ENCODE measurements around the gene NCF4.

NCF4 gene

DNA sequence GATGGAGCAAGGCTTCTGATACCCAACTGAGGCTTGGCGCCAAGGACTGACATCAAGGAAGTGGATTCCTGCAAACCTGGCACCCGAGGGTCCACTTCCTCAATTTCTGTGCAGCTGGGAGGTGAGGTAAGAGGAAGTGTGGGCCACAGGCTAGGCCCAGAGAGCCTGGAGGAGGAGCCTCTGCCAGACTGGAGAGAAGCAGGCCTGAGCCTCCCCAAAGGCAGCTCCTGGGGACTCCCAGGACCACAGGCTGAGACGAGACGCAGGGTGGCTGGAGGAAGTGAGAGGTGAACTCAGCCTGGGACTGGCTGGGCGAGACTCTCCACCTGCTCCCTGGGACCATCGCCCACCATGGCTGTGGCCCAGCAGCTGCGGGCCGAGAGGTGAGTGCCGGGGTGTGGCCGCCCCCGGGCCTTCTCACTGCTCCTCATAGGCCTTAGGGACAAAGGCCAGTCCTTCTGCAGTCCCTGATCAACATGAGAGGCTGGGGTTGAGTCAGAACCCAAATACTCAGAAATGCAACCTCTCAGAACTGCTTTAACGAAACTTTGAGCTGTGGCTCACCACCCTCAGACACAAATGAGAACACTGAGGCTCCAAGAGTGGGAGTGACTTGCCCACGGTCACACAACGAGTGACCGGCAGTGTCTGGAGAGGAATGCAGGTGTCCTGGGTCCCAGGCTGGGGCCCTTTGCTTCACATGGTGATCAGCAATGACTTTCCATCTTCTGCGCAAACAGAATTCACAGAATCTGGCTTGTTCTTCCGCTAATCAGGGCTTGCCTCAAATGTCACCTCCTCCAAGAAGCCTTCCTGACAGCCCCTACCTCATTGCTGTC lies at the start of gene NCF4:
Gene NCF4, plus strand, starts transcription at position 186 of the 839 bp plus-strand sequence. Its CDS starts 166 bp downstream, at position 352.
- peak; percentile 13 for DNase-seq (ENCODE audit: low read depth)

DNA sequence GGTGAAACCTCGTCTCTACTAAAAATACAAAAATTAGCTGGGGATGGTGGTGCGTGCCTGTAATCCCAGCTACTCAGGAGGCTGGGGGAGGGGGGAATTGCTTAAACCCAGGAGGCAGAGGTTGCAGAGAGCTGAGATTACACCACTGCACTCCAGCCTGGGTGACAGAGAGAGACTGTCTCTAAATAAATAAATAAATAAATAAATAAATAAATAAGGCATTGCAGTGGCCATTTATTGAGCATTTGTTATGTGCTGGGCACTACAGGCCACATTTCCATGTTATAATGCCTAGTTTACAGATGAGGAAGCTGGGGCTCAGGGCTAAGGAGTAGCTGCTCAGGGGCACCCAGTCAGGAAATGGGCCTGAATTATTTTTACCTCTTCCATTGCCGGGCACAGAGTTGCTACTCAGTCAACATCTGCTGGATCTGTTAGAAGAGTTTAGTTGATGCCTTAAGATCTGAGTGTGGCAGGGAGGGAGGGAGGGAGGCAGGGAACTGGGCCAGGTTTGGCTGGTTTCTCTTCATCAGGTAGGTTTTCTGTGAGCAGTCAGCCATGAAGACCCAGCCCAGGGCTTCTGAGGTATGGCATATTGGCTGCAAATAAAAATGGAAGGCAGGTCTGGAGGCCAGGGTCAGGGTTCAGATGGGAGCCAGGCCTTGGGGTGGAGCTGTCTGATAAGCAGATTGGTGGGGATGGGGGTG lies 49.6 kb upstream of the NCF4 start:
- DNase-seq (ENCODE audit: low read depth), result no peak

DNA sequence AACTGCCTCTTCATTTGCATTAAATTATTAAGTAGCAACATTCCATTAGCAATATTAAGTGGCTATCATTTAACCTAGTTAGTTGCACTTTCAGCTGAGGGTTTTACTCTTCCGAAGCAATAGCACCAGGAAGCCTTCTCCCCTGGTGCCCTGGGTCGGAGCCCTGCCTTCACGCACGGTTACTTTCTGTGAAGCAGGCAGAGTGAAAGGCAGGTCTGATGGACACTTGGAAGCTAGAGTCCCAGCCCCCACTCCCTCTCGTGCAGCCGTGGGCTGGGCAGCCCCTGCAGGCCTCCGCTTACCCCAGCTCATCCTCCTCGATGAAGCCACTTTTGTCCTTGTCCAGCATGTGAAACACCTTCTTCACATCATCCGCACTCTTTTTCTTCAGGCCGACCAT lies 46.0 kb upstream of the NCF4 start:
- DNase-seq (ENCODE audit: low read depth), result no peak

DNA sequence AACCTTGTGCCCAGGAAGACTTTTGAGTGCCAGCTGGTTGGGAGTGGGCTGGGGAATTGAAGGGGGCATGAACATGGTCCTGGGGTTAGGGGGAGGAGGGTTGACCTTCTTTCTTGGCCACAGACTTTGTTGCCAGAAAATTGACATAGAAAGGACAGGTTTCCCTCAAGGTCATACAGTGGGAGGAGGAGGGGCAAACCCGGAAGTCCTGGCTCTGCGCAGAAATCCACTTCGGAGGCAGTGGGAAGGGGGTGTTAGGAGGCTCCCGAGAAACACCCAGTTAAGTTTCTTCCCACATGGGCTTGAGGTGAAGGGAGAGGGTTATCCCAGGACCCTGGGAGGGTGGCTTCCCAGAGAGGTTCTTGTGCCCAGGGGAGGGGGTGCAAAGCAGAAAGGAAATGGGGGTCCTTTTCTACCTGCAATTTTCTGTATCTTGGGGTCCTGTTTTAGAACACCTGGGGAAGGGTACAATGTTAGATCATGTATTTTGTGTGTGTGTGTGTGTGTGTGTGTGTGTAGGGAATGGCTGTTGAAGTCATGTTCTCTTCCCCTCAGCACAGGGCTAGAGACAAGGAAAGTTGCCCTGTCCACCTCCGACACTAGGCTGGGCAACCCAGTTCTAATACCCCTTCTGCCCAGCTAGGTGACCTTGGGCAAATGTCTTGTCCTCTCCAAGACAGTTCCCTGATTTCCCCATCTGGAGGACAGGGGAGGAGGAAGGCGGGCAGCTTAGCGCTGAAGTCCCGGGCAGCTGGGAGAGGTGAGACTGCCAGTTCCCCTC lies 45.1 kb upstream of the NCF4 start:
- no peak for DNase-seq (ENCODE audit: low read depth)

DNA sequence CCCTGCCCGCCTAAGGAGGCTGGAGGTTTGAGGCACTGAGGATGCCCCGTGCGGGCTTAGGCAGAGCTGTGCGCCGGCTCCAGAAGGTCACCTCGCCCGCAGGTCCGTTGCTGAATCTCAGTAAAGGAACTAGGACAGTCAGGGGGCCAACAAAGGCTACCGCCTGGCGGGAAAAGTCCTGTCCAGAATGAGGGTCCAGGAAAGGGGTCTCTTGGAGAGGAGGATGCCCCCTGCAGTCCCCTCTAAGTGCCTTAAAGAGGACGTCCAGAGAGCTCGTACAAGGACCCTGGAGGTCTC lies 44.5 kb upstream of the NCF4 start:
- DNase-seq (ENCODE audit: low read depth), result no peak

DNA sequence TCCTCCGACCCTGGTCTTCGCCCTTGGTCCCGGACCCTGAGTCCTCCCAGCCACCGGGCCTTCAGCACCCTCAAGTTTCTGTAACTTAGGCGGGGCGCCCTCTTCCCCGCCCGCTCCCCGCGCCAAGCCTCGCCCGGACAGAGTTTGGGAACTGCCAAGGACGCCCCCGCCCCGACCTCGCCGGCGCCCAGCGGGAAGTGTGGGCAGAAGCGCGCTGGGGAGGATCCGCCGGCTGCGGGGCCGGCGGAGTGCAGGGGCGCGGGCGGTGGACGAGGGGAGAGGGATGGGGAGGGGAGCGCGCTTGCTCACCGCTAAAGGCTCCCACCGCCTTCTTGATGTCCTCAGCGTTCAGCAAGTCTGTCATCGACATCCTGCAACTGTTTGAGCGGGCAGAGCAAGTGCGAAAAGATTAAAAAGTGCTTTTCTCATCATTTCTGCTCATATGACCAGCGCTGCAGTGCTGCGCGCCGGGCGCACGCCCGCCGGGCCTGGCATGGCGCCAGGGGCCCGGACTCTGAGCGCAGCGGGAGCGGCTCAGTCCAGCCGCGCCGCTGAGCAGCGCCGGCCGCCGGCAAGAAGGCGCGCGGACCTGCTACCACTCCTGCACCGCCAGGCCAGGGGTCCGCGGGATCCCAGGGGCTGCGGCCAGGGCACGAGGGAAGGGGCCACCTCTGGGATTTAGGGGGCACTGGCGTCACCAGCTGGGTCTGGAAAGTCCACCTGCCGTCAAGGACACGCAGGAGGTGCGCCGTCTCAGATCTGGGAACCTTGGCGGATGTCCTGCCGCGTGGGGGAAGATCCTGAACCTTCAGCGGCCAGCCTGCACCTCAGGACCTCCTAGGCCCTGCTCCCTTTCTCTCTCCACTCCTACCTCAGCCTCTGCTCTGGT lies 43.9 kb upstream of the NCF4 start, which contains the start of gene PVALB:
Gene PVALB, minus strand, starts transcription at position 400 of the 889 bp plus-strand sequence. Its CDS starts 30 bp downstream, at position 370.
- no peak for DNase-seq (ENCODE audit: low read depth)

DNA sequence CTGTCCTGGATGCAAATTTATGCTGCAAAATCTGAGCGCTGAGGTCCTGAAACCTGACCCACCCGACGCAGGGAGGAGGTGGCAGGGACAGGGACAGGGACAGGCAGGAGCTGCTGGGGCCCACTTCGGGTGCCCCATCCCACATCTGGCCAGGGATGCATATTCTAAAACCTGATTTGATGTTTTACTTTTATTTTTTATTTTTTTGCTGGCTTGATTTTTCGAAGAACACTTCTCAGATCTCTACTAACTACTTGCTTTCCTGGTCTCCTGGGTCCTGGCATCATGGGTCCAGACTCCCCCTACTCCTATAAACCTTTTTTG lies 43.3 kb upstream of the NCF4 start:
- no peak for DNase-seq (ENCODE audit: low read depth)

DNA sequence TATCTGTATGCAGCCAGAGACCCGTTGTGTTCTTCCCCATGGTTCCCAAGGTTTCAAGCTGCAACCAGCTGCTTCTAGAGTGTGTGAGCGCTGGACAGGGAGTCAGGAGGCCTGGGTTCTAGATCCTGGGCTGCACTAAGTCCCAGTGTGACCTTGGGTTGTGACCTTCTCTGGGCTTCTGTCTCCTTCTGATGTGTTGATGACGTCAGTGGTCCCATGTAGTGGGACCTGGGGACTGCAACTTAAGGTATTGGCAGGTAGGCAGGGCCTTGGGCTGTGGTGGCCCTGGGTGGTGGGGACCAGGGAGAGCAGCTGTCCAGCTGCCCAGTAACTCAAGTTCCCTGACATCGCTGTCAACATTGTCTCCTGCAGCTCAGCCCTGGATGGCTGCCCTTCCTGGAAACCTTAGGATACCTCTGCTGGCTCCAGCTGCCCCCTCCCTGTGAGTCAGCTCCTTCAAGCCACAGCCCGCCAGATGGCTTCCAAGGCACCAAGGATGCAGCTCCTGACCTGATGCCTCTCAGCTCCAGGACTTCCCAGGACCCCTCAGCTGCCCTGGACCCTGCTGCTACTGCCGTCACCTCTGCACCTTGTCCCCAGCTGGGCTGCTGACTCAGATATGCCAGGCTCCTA lies 42.7 kb upstream of the NCF4 start:
- DNase-seq (ENCODE audit: low read depth), result no peak

DNA sequence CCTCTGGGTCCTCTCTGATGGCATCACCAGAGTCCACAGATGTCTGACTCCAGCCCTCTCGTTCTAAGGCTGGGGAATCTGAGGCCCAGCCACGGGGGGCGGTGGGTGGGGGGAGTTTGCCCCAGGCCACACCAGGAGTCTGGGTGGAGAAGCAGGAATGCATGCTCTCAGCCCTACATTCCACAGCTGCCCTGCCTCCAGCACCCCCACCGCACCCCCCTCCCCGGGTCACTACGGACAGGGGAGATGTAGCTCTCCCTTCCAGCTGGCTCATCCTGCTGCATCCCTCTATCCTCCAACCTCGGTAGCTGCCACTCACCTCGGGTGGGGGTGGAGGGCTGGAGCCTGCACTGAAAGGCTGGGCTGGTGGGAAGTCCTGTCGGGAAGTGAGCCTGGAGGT lies 41.7 kb upstream of the NCF4 start:
- no peak for DNase-seq (ENCODE audit: low read depth)

DNA sequence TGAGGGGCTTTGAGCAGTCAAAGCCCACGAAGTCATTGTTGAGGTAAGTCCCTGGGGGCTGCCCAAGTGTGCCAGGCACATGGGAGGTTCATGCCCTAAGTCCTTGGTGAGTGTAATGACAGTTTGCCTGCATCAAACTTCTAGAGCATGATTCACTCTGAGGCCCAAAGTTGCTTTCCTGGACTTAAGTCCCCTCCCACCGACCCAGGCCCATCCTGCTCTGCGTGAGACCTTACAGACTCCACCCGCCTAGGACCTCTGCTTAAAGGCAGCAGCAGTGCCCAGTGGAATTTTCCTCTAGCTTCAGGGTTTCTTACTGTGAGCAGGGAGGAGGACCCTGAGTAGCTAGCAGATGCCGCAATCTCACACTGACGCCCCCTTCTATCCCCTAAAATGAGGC lies 38.2 kb upstream of the NCF4 start:
- no peak for DNase-seq (ENCODE audit: low read depth)

DNA sequence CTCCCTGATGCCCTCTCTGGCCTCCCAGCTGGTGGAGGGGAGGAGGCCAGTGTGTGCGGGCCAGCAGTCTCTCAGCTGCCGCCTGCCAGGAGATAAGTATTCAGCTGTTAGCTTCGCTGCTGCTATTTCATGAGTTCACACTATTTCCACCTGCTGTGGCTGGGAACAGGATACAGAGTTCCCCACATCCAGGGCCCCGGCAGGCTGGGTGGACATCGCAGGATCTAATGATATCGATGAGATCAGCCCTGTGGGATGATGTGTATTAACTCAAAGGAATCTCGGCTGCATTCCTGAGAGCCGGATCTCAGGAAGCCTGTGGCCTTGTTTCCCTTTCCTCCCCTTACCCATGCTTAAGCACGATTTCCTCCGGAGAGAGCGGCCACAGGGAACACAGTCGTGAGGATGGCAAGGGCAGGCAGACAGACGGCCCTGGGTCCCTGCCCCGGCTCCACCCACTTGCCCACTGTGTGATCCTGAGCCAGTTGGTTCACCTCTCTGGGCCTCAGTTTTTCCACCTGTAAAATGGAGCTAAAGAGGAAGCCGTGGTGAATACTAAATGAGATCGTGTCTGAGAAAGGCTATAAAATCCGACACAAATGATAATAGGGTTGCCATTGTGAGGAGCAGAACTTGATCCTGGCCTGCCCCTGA lies 37.5 kb upstream of the NCF4 start:
- no peak for DNase-seq (ENCODE audit: low read depth)

DNA sequence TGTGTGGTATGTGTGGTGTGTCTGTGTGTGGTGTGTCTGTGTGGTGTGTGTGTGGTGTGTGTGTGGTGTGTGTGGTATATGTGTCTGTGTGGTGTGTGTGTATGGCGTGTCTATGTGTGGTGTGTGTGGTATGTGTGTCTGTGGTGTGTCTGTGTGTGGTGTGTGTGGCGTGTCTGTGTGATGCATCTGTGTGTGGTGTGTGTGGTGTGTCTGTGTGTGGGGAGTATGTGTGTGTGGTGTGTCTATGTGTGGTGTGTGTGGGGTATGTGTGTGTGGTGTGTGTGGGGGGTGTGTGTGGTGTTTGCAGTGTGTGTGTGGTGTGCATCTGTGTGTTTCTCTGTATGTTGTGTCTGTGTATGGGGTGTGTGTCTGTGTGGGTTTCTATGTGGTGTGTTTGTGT lies 36.2 kb upstream of the NCF4 start:
- DNase-seq (ENCODE audit: low read depth), result no peak

DNA sequence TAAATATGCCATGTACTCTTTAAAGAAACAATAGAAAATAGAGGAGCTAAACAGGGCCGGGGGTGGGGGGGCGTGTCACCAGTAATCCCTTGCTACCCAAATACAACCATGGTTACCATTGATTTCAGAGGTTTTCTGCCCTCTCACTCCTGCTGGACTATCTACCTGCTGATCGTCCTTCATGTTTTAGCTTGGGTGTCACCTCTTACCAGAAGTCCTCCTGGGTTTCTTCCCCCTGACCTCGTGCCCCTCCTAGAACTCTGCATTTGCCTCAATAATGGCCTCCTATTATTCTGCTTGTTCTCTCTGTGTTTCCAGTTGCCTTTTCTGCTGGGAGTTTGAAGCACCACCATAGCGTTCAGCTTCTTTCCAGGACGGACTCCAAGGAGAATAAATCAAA lies 34.5 kb upstream of the NCF4 start:
- no peak for DNase-seq (ENCODE audit: low read depth)

DNA sequence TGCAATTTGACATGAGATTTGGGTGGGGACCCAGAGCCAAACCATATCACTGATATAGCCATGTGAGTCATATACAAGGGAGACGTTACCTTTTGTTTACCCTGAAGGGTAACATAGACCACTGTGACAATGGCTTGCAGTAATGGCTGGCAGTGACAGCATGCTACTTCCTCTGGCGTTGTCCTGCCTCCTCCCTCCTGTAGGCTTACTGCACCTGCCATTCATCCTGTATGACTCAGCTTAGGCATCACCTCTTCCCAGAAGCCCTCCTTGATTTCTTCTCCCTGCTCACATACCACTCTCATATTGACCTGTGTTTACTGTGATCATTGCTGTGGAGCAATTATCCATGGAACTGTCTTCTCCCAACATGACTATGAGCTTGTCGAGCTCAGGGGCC lies 32.0 kb upstream of the NCF4 start:
- no peak for DNase-seq (ENCODE audit: low read depth)

DNA sequence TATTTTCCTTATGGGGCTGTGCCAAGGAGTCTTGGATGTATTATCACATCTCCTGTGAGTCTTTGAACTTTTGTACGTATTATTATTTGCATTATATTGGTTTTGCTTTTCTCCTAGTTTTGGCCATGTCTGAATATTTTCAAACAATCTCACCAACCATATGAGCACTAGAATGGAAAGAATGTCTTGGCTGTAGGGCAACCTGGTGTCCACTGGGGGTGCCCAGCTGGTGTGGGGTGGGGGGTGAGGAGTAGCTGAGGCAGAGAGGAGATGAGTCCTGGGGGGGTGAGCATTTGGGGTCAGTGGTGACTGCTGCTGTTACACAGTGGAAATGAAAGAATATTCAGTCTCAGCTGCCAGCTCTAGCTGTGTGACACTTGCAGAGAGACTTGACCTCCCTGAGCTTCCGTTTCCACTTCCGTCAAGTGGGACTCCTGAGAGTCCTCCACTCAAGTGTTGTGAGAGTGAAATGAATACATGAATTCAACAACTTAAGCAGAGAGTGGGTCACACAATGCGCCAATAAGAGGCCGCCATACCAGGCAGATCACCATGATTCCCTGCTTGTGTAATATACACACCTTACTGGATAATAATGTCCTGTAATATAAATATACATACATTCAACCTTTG lies 31.3 kb upstream of the NCF4 start:
- no peak for DNase-seq (ENCODE audit: low read depth)

DNA sequence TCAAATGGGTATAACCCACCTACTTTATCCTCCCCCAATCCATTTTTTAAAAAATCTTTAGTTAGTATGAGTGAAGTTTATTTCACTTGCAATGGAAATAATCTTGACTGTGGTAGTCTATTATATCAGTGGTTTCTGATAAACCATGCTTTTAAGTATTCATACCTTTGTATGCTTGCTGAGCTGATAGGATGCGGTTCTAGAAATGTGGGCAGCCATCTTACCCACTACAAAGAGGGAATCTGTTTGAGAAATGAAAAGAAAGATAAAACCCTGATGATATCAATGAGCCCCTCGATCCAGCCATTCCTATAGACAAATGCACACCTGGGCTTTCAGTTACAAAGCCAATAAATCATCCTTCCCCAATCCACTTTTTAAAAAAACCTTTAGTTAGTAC lies 30.2 kb upstream of the NCF4 start:
- DNase-seq (ENCODE audit: low read depth), result no peak

DNA sequence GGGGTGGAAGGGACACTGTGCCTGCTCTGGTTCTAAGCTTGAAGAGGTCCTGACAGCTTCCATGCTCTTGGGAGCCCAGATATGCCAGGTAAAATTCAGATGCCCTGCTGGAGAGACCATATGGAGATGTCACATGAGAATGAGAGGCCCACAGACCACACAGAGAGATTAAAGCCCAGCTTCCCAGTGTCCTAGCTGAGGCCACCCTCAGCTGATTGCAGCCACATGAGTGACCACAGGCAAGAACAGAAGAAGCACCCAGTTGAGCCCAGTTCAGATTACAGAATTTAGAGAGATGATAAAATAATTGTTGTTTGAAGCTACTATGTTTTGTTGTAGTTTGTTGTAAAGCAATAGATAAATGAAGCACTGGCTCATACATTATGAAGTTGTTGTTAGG lies 29.6 kb upstream of the NCF4 start:
- DNase-seq (ENCODE audit: low read depth), result no peak

DNA sequence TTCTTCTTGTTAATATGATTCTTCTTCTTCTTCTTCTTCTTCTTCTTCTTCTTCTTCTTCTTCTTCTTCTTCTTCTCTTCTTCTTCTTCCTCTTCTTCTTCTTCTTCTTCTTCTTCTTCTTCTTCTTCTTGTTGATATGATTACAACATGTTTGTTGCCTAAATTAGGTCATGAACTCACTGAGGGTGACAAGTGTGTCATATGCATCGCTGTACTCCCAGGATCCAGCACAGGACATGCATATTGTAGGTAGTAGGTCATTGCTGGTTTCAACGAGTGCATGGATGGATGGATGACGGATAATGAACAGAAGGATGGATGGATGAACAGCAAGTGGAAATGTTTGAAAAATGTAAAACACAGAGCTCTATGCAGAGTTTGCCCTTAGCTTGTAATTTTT lies 29.1 kb upstream of the NCF4 start:
- DNase-seq (ENCODE audit: low read depth), result no peak

DNA sequence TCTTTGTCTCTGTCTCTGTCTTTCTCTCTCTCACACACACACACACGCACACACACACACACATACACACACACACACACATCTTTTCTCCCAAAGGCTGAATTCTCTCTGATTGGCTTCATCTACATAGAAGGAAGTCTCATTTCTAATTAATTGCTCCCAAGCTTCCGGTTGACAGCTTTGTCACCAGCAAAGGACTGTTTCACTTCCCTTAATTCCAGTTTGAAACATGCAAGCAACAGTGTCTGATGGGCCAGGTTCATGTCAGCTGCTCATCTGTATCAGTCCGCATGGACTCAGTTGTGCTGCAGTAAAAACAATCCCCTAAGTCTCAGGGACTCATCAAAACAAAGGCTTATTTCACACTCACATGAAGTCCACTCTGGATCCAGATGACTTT lies 27.7 kb upstream of the NCF4 start:
- no peak for DNase-seq (ENCODE audit: low read depth)

DNA sequence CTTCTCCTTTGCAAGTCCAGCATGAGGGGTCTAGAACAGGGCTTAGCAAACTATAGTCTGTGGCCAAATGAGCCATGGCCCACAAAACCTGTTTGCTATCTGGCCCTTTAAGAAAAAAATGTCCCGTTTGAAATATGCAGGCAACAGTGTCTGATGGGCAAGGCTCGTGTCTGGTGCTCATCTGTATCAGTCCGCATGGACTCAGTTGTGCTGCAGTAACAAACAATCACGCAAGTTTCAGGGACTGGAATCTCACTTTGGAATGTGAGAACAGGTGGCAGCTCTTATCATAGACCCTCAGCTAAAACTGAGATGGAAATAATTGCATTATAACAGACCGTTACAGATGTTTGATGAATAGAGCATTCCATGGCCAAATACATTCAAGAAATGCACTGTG lies 24.9 kb upstream of the NCF4 start:
- DNase-seq (ENCODE audit: low read depth), result no peak

Data from activated T-helper 1 cell treated with Interleukin-2 at 50 U/mL for 16 hours (primary cell).